DOHH2 (cell line): Measurements from ENCODE around the gene ZSWIM1.

Experiments used
- H3F3A ChIP-seq: fragments of 200-600 bp; sonication (generic), shearing (Covaris generic); 2 replicates; pipeline ENCODE4 v1.6.0; 2016; ENCODE audit warnings: antibody characterized with exemption, mild to moderate bottlenecking; ENCODE audit not compliant: control insufficient read depth, insufficient read depth
- H3K27ac ChIP-seq: fragments of 200-600 bp; sonication (generic); 2 replicates; pipeline ENCODE4 v1.5.1; 2014; ENCODE audit warnings: low read depth, mild to moderate bottlenecking, low read length, moderate library complexity
- H3K27me3 ChIP-seq: fragments of 200-600 bp; sonication (generic); 2 replicates; pipeline ENCODE4 v1.6.1; 2014; ENCODE audit warnings: mild to moderate bottlenecking, low read length, mixed read lengths; ENCODE audit not compliant: control insufficient read depth
- H3K36me3 ChIP-seq: fragments of 200-600 bp; sonication (generic); 2 replicates; pipeline ENCODE4 v1.6.1; 2014; ENCODE audit warnings: mild to moderate bottlenecking, low read length, moderate library complexity, mixed read lengths; ENCODE audit not compliant: control insufficient read depth
- H3K4me1 ChIP-seq: fragments of 200-600 bp; sonication (generic); 2 replicates; pipeline ENCODE4 v1.6.1; 2014; ENCODE audit warnings: mild to moderate bottlenecking, low read length, mixed read lengths; ENCODE audit not compliant: control insufficient read depth
- H3K4me2 ChIP-seq: fragments of 200-600 bp; sonication (generic); 2 replicates; pipeline ENCODE4 v1.6.0; 2014; ENCODE audit warnings: mild to moderate bottlenecking, low read length, moderate library complexity
- H3K4me3 ChIP-seq: fragments of 200-600 bp; sonication (generic); 2 replicates; pipeline ENCODE4 v1.5.1; 2014; ENCODE audit warnings: mild to moderate bottlenecking, low read length, mixed read lengths
- H3K79me2 ChIP-seq: fragments of 200-600 bp; sonication (generic); 2 replicates; pipeline ENCODE4 v1.6.1; 2014; ENCODE audit warnings: mild to moderate bottlenecking, low read length, mixed read lengths; ENCODE audit not compliant: control insufficient read depth
- H3K9me2 ChIP-seq: fragments of 200-600 bp; sonication (generic); replicated peaks from 2 replicates; pipeline ENCODE4 v1.6.1; 2014; ENCODE audit warnings: mild to moderate bottlenecking, low read length, mixed read lengths; ENCODE audit not compliant: control insufficient read depth
- H3K9me3 ChIP-seq: fragments of 200-600 bp; sonication (generic); 2 replicates; pipeline ENCODE4 v1.6.1; 2014; ENCODE audit warnings: antibody characterized with exemption, low read length, mixed read lengths; ENCODE audit not compliant: control insufficient read depth, insufficient read depth
- H4K20me1 ChIP-seq: fragments of 200-600 bp; sonication (generic); 2 replicates; pipeline ENCODE4 v1.6.0; 2014; ENCODE audit warnings: low read depth, mild to moderate bottlenecking, antibody characterized with exemption, low read length, moderate library complexity; ENCODE audit not compliant: control insufficient read depth, insufficient read depth
- EZH2phosphoT487 ChIP-seq: fragments of 200-600 bp; sonication (generic); IDR thresholded peaks from 2 replicates; pipeline ENCODE4 v1.6.1; 2017; ENCODE audit warnings: borderline replicate concordance, mild to moderate bottlenecking, antibody characterized with exemption, low read length, moderate library complexity, mixed read lengths
- TF ChIP-seq, protein P1 (sequence below): fragments of 200-600 bp; sonication (generic); IDR thresholded peaks from one replicate; pipeline ENCODE4 v1.5.1; 2014; ENCODE audit warnings: antibody characterized with exemption, mild to moderate bottlenecking, low read depth, low read length; ENCODE audit not compliant: poor library complexity, severe bottlenecking

ZSWIM1 gene

DNA sequence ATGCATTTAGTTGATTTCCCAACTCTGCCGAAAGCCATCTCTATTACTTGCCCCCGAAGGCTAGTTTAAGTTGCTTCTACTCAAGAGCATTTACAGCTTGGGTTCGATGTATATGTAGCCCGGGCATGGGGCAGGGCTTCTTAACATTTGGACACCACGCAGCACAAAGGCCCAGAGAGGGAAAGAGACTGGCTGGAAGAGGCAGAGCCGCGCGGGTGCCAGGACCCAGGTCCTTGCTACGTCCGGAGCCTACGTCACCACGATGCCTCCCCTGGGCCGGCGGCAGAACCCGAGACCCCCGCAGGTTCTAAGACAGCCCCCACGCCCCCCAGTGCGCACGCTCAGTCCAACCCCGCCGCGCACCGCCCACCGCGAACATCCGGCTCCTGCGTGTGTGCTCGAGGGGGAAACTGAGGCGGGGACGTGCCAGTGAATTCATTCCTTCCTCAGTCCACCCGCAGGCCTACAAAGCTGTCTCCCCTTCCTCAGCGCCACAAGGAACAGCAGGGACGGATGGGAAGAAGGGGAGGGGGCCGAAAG is 53.1 kb downstream of the ZSWIM1 start:
- H3K79me2 ChIP-seq = peaks cover 49% of the 10 kb centered on the region
- H3F3A ChIP-seq = no peaks in the 10 kb centered on the region; the same call in 1 of the 2 replicates
- H3K27me3 ChIP-seq = no peaks in the 10 kb centered on the region
- no peaks in the 10 kb centered on the region for H3K9me3 ChIP-seq
- peak overlapping the region; percentile 92 for H3K4me2 ChIP-seq
- peaks cover 14% of the 10 kb centered on the region for H3K4me1 ChIP-seq
- H3K4me3 ChIP-seq = peak overlapping the region; percentile 81
- peak overlapping the region; percentile 73 for H3K27ac ChIP-seq
- H3K36me3 ChIP-seq = peaks cover 35% of the 10 kb centered on the region
- H3K9me2 ChIP-seq = no peaks in the 10 kb centered on the region
- TF ChIP-seq EZH2phosphoT487 = no peak
- TF ChIP-seq, protein P1, sequence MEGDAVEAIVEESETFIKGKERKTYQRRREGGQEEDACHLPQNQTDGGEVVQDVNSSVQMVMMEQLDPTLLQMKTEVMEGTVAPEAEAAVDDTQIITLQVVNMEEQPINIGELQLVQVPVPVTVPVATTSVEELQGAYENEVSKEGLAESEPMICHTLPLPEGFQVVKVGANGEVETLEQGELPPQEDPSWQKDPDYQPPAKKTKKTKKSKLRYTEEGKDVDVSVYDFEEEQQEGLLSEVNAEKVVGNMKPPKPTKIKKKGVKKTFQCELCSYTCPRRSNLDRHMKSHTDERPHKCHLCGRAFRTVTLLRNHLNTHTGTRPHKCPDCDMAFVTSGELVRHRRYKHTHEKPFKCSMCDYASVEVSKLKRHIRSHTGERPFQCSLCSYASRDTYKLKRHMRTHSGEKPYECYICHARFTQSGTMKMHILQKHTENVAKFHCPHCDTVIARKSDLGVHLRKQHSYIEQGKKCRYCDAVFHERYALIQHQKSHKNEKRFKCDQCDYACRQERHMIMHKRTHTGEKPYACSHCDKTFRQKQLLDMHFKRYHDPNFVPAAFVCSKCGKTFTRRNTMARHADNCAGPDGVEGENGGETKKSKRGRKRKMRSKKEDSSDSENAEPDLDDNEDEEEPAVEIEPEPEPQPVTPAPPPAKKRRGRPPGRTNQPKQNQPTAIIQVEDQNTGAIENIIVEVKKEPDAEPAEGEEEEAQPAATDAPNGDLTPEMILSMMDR = no peak
- H4K20me1 ChIP-seq = peaks cover 4% of the 10 kb centered on the region; the same call in 1 of the 2 replicates
